K562 (cell line): ENCODE measurements around the gene TFB2M. TPM values are rescaled to one million over a fixed set of nuclear protein-coding genes. Genes with fewer than 3 reads are reported as not detected.

Experiments used
- ARHGAP35 ChIP-seq: fragments of 450-650 bp; IDR thresholded peaks from 2 replicates; pipeline ENCODE4 v1.6.1; 2018; ENCODE audit not compliant: partially characterized antibody
- DNMT1 ChIP-seq: fragments of 450-650 bp; IDR thresholded peaks from 2 replicates; pipeline ENCODE4 v1.6.1; 2016; ENCODE audit warnings: antibody characterized with exemption, mild to moderate bottlenecking
- ESRRA ChIP-seq: fragments of 450-650 bp; IDR thresholded peaks from 2 replicates; pipeline ENCODE4 v1.6.1; 2014; ENCODE audit warnings: low read depth, mild to moderate bottlenecking, moderate library complexity, borderline replicate concordance
- FOXK2 ChIP-seq, 2 experiments: fragments of 450-650 bp; IDR thresholded peaks in 1 of 2; conservative IDR thresholded peaks in 1 of 2; 2 replicates each; pipeline ENCODE4 v1.6.1; 2016; ENCODE audit warnings: low read depth in 2 of 2, mild to moderate bottlenecking in 1 of 2
- LEF1 ChIP-seq: fragments of 450-650 bp; IDR thresholded peaks from 2 replicates; pipeline ENCODE4 v1.6.1; 2016; ENCODE audit warnings: mild to moderate bottlenecking
- MCM3 ChIP-seq: fragments of 450-650 bp; IDR thresholded peaks from 2 replicates; pipeline ENCODE4 v1.6.1; 2016
- MTA1 ChIP-seq: fragments of 450-650 bp; IDR thresholded peaks from 2 replicates; pipeline ENCODE4 v1.6.1; 2017; ENCODE audit warnings: borderline replicate concordance
- RAD51 ChIP-seq: fragments of 450-650 bp; IDR thresholded peaks from 2 replicates; pipeline ENCODE4 v1.7.1; 2016; ENCODE audit warnings: low read depth, mild to moderate bottlenecking, borderline replicate concordance
- RFX1 ChIP-seq: fragments of 450-650 bp; IDR thresholded peaks from 2 replicates; pipeline ENCODE4 v1.6.1; 2016; ENCODE audit warnings: mild to moderate bottlenecking, moderate library complexity
- STAT5A ChIP-seq: IDR thresholded peaks from 2 replicates; pipeline ENCODE4 v1.6.1; 2012; ENCODE audit warnings: low read length, inconsistent platforms, borderline replicate concordance
- ZNF217 ChIP-seq: sonication (generic); formaldehyde crosslinking; IDR thresholded peaks from 2 replicates; pipeline ENCODE4 v1.8.0; 2022; ENCODE audit warnings: mild to moderate bottlenecking, missing genetic modification reagents
- ZNF318 ChIP-seq, 2 experiments: fragments of 450-650 bp; IDR thresholded peaks; 2 replicates each; pipeline ENCODE4 v1.6.1; 2016; ENCODE audit warnings: mild to moderate bottlenecking in 2 of 2, borderline replicate concordance in 1 of 2, low read depth in 1 of 2, moderate library complexity in 1 of 2
- ZNF740 ChIP-seq, 3 experiments: fragments of 200-800 bp in 1 of 3; sonication (Bioruptor generic) in 1 of 3; sonication (generic) in 1 of 3; formaldehyde crosslinking in 1 of 3; IDR thresholded peaks; 2 replicates each; pipeline versions ENCODE4 v1.6.1 to v1.8.0; 2016 to 2022; ENCODE audit warnings: mild to moderate bottlenecking in 2 of 3, missing compliant biosample characterization in 2 of 3, missing genetic modification characterization in 2 of 3, missing genetic modification reagents in 1 of 3
- polyA plus RNA-seq, 8 experiments: library from polyadenylated mRNA; depleted of rRNA in 4 of 8; stranded (reverse) in 5 of 8; unstranded in 3 of 8; fragments of >200 nt; fragmentation: Nextera tagmentation in 2 of 8; fragmentation: Illumina TruSeq in 1 of 8; extraction: Ambion mirVana in 2 of 8; extraction: Trizol in 1 of 8; gene quantifications; 2 replicates each; pipeline versions ENCODE4 v1.2.1 to v1.2.3, GENCODE V29; 2011 to 2014; ENCODE audit warnings: inconsistent platforms in 1 of 8, missing spikeins in 1 of 8
- total RNA-seq, 7 experiments: library from RNA; depleted of rRNA in 6 of 7; stranded (reverse); fragments of >200 nt in 6 of 7; fragmentation: Illumina TruSeq in 2 of 7; extraction: Trizol in 2 of 7; gene quantifications; 2 replicates each; pipeline versions ENCODE4 v1.2.1 to v1.2.3, GENCODE V29; 2011 to 2021; ENCODE audit warnings: low replicate concordance in 1 of 7
- TF ChIP-seq, protein P1 (sequence below): fragments of 250-450 bp; sonication (Bioruptor Pico); IDR thresholded peaks from 2 replicates; pipeline ENCODE4 v1.8.0; 2021; ENCODE audit warnings: mild to moderate bottlenecking, moderate library complexity
- TF ChIP-seq, protein P2 (sequence below): fragments of 250-450 bp; sonication (Bioruptor Pico); IDR thresholded peaks from 2 replicates; pipeline ENCODE4 v1.8.0; 2021; ENCODE audit warnings: borderline replicate concordance, mild to moderate bottlenecking, moderate library complexity; ENCODE audit not compliant: poor library complexity, severe bottlenecking

TFB2M gene
- total and polyA plus RNA-seq, 9 of the 15 experiments (the other 6 are each of a cell fraction or from before 2014, with no cell fraction given), result 55.1 to 162 (median 70.6) TPM

DNA sequence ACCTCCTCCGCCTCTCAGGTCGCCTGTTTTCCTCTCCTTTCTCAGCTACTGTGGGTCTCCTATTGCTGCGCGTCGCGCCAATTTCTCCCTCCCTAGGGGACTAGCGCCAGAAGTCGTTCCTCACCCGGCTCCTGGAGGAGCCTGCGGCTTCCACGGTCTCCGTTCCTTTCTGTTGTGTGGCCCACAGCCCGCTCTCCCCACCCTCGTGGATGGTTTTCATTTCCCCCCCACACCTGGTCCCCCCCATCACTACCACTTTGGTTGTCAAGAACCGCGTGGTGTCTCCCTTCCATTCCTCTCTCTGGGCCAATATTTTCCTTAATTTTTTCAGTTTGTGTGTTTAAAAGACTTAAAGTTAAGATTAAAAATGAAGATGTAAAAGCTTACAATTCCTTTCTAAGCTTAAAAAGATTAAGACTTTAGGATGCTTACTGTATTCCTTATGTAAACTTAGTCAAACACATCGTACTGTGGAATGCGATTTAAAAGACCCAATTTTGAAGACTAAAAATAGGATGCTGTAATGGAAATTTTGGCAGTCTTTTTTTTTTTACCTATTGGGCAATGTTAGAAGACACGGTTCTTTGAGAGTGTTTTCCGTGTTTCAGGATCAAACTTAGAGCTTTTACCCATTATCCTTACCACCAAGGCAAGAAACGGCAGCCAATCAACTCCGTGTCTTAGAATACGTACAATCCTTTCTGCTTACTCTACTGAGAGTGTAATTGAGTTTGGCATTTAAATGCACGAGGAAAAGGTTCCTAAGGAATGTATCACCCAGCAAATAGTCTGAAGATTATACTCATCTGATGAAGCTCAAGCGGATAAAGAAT, 968 bp upstream of the TFB2M start (continued):
- no peak for TF ChIP-seq ZNF318 (IDR thresholded peaks at IDR 0.05; ENCODE audit: borderline replicate concordance in 1 of 2, low read depth in 1 of 2)
- no peak for TF ChIP-seq STAT5A
- TF ChIP-seq MTA1, result peak; percentile 84
- peak in 1 of 2 experiments; percentile 49; a peak in 1 of 4 replicates for TF ChIP-seq FOXK2 (conservative IDR thresholded peaks at IDR 0.05 in 1 of 2, IDR thresholded peaks at IDR 0.05 in 1 of 2; ENCODE audit: low read depth in 2 of 2)
- no peak for TF ChIP-seq ZNF217 (CRISPR knock-in tag)
- no peak for TF ChIP-seq RAD51
- no peak for TF ChIP-seq ESRRA
- TF ChIP-seq, protein P1, sequence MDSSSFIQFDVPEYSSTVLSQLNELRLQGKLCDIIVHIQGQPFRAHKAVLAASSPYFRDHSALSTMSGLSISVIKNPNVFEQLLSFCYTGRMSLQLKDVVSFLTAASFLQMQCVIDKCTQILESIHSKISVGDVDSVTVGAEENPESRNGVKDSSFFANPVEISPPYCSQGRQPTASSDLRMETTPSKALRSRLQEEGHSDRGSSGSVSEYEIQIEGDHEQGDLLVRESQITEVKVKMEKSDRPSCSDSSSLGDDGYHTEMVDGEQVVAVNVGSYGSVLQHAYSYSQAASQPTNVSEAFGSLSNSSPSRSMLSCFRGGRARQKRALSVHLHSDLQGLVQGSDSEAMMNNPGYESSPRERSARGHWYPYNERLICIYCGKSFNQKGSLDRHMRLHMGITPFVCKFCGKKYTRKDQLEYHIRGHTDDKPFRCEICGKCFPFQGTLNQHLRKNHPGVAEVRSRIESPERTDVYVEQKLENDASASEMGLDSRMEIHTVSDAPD, result no peak
- TF ChIP-seq ARHGAP35, result no peak
- peak; percentile 98 for TF ChIP-seq ZNF740 (CRISPR knock-in tag; IDR thresholded peaks at IDR 0.05)
- TF ChIP-seq ZNF740 (tag; IDR thresholded peaks at IDR 0.05), result peak in 1 of 2 experiments; percentile 99; a peak in 2 of 4 replicates
- TF ChIP-seq LEF1, result peak; percentile 20; the same call in 1 of the 2 replicates
- TF ChIP-seq DNMT1, result no peak
- no peak for TF ChIP-seq RFX1
- TF ChIP-seq MCM3, result no peak
- TF ChIP-seq, protein P2, sequence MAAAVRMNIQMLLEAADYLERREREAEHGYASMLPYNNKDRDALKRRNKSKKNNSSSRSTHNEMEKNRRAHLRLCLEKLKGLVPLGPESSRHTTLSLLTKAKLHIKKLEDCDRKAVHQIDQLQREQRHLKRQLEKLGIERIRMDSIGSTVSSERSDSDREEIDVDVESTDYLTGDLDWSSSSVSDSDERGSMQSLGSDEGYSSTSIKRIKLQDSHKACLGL (CRISPR knock-in tag), result no peak
